Amniotic epithelial cell (primary cell): ENCODE data around the gene STAP2.

Experiments
- DNase-seq: peaks from one replicate; pipeline ENCODE4 v3.0.0-alpha.2; 2010; ENCODE audit warnings: low read depth

STAP2 gene

GRCh38 chr19:4327252-4327876 lies 11.3 kb downstream of the STAP2 start:
- DNase-seq: peak; percentile 39

- no peak for DNase-seq
These were observed 11.8 kb downstream of the STAP2 start for GRCh38 chr19:4326837-4327251.

- DNase-seq: no peak
These were observed 12.3 kb downstream of the STAP2 start for GRCh38 chr19:4326215-4326836.

- DNase-seq: no peak
These were observed 14.4 kb downstream of the STAP2 start for GRCh38 chr19:4324228-4324627.

GRCh38 chr19:4323692-4324091 lies 14.9 kb downstream of the STAP2 start:
- no peak for DNase-seq

GRCh38 chr19:4322942-4323665 lies 15.5 kb downstream of the STAP2 start:
- no peak for DNase-seq

GRCh38 chr19:4320419-4320818 lies 18.2 kb downstream of the STAP2 start:
- DNase-seq: no peak

- DNase-seq: no peak
These were observed 19.4 kb downstream of the STAP2 start for GRCh38 chr19:4319067-4319718.

- no peak for DNase-seq
These were observed 20.2 kb downstream of the STAP2 start for GRCh38 chr19:4318460-4318859.

- peak; percentile 64 for DNase-seq
These were observed 21.7 kb downstream of the STAP2 start for GRCh38 chr19:4316956-4317355.

GRCh38 chr19:4313847-4314490 lies 24.7 kb downstream of the STAP2 start:
- DNase-seq: no peak

GRCh38 chr19:4310247-4311121 lies 28.1 kb downstream of the STAP2 start:
- DNase-seq: no peak

GRCh38 chr19:4305659-4306058 lies 33.0 kb downstream of the STAP2 start:
- DNase-seq: no peak

- no peak for DNase-seq
These were observed 33.4 kb downstream of the STAP2 start for GRCh38 chr19:4305257-4305612.

- no peak for DNase-seq
These were observed 33.9 kb downstream of the STAP2 start, which contains the start of gene FSD1 for GRCh38 chr19:4304538-4305256. Gene FSD1 (plus strand): TSS chr19:4304598. CDS start chr19:4304747, 149 bp downstream.

GRCh38 chr19:4303819-4304537 lies 34.6 kb downstream of the STAP2 start:
- DNase-seq: no peak

- DNase-seq: no peak
These were observed 36.4 kb downstream of the STAP2 start, which contains the start of gene TMIGD2 for GRCh38 chr19:4302243-4302640. Gene TMIGD2 (minus strand): TSS chr19:4302389. CDS start chr19:4302385, 4 bp downstream.

GRCh38 chr19:4301590-4302242 lies 36.9 kb downstream of the STAP2 start:
- no peak for DNase-seq

- DNase-seq: no peak
These were observed 38.0 kb downstream of the STAP2 start for GRCh38 chr19:4300589-4300988.
